Liver (tissue), 9 donors: ENCODE results near the gene CYP2C8. TPM values are rescaled to one million over a fixed set of nuclear protein-coding genes. Genes with fewer than 3 reads are reported as not detected.

Experiments used
- DNase-seq: peaks from one replicate; pipeline ENCODE4 v3.0.0-alpha.2; 2017; ENCODE audit warnings: low spot score
- H3K27ac ChIP-seq, 2 donors: one replicate each; pipeline ENCODE4 v1.7.0; 2013; ENCODE audit warnings: inconsistent platforms in 2 of 2, low read length in 2 of 2, control low read depth in 1 of 2, low read depth in 1 of 2, mild to moderate bottlenecking in 1 of 2
- H3K27me3 ChIP-seq, 4 donors: one replicate each; pipeline versions ENCODE4 v1.6.1 to v1.7.0; 2013; ENCODE audit warnings: low read length in 3 of 4, inconsistent platforms in 1 of 4, mild to moderate bottlenecking in 1 of 4, moderate library complexity in 1 of 4; ENCODE audit not compliant: control insufficient read depth in 4 of 4, insufficient read depth in 4 of 4
- H3K36me3 ChIP-seq, 4 donors: one replicate each; pipeline versions ENCODE4 v1.6.1 to v1.7.0; 2013; ENCODE audit warnings: low read length in 3 of 4, mild to moderate bottlenecking in 3 of 4, low read depth in 1 of 4, moderate library complexity in 1 of 4; ENCODE audit not compliant: control insufficient read depth in 4 of 4, insufficient read depth in 3 of 4
- H3K4me1 ChIP-seq, 4 donors: one replicate each; pipeline versions ENCODE4 v1.6.1 to v1.7.0; 2013; ENCODE audit warnings: low read length in 3 of 4, mild to moderate bottlenecking in 3 of 4, moderate library complexity in 1 of 4; ENCODE audit not compliant: control insufficient read depth in 4 of 4, insufficient read depth in 4 of 4
- H3K4me3 ChIP-seq, 3 donors: one replicate each; pipeline versions ENCODE4 v1.6.1 to v1.7.0; 2013; ENCODE audit warnings: low read length in 3 of 3, control low read depth in 1 of 3, low read depth in 1 of 3, mild to moderate bottlenecking in 1 of 3
- H3K9ac ChIP-seq, 2 donors: one replicate each; pipeline ENCODE4 v1.7.0; 2013; ENCODE audit warnings: low read length in 2 of 2, mild to moderate bottlenecking in 2 of 2, moderate library complexity in 2 of 2, control low read depth in 1 of 2, low read depth in 1 of 2
- H3K9me3 ChIP-seq, 4 donors: one replicate each; pipeline versions ENCODE4 v1.6.1 to v1.7.0; 2013; ENCODE audit warnings: low read length in 3 of 4; ENCODE audit not compliant: control insufficient read depth in 4 of 4
- EGR1 ChIP-seq, 2 donors: IDR thresholded peaks; 2 replicates each; pipeline ENCODE4 v1.6.1; 2016 to 2018; ENCODE audit warnings: antibody characterized with exemption in 2 of 2, low read depth in 2 of 2
- FOXA1 ChIP-seq: IDR thresholded peaks from 2 replicates; pipeline ENCODE4 v1.6.1; 2016; ENCODE audit warnings: antibody characterized with exemption
- FOXA2 ChIP-seq: IDR thresholded peaks from 2 replicates; pipeline ENCODE4 v1.6.1; 2016; ENCODE audit warnings: antibody characterized with exemption
- GABPA ChIP-seq, 2 donors: IDR thresholded peaks in 1 of 2; conservative IDR thresholded peaks in 1 of 2; 2 replicates each; pipeline ENCODE4 v1.6.1; 2016; ENCODE audit warnings: antibody characterized with exemption in 2 of 2, mild to moderate bottlenecking in 1 of 2, moderate library complexity in 1 of 2
- HNF4A ChIP-seq, 2 donors: conservative IDR thresholded peaks; 2 replicates each; pipeline ENCODE4 v1.6.1; 2016; ENCODE audit warnings: antibody characterized with exemption in 2 of 2, mild to moderate bottlenecking in 2 of 2
- HNF4G ChIP-seq: IDR thresholded peaks from 2 replicates; pipeline ENCODE4 v1.6.1; 2016; ENCODE audit warnings: antibody characterized with exemption
- JUND ChIP-seq, 2 donors: IDR thresholded peaks; 2 replicates each; pipeline ENCODE4 v1.6.1; 2016; ENCODE audit warnings: antibody characterized with exemption in 2 of 2
- NR2F2 ChIP-seq: IDR thresholded peaks from 2 replicates; pipeline ENCODE4 v1.6.1; 2016; ENCODE audit warnings: antibody characterized with exemption
- RAD21 ChIP-seq, 2 donors: IDR thresholded peaks; 2 replicates each; pipeline ENCODE4 v1.6.1; 2016; ENCODE audit warnings: antibody characterized with exemption in 2 of 2, mild to moderate bottlenecking in 2 of 2
- RXRA ChIP-seq, 2 donors: IDR thresholded peaks; 2 replicates each; pipeline ENCODE4 v1.6.1; 2017 to 2018; ENCODE audit warnings: antibody characterized with exemption in 2 of 2, mild to moderate bottlenecking in 1 of 2
- SP1 ChIP-seq: IDR thresholded peaks from 2 replicates; pipeline ENCODE4 v1.6.1; 2018; ENCODE audit warnings: antibody characterized with exemption, mild to moderate bottlenecking
- TAF1 ChIP-seq: conservative IDR thresholded peaks from 2 replicates; pipeline ENCODE4 v1.6.1; 2016; ENCODE audit warnings: antibody characterized with exemption, mild to moderate bottlenecking
- YY1 ChIP-seq: IDR thresholded peaks from 2 replicates; pipeline ENCODE4 v1.6.1; 2016; ENCODE audit warnings: antibody characterized with exemption, mild to moderate bottlenecking
- WGBS: extraction: QIAGEN DNeasy Blood & Tissue Kit; methylation state at CpG from one replicate; pipeline ENCODE4 v1.1.7; 2013; 5-methylcytosine and 5-hydroxymethylcytosine counted together
- polyA plus RNA-seq, 2 donors: library from polyadenylated mRNA; stranded (reverse) in 1 of 2; unstranded in 1 of 2; fragments of 200-250 nt in 1 of 2; fragments of >200 nt in 1 of 2; fragmentation: Nextera tagmentation in 1 of 2; extraction: Ambion mirVana in 1 of 2; gene quantifications; one replicate each; pipeline versions ENCODE4 v1.2.1 to v1.2.3, GENCODE V29; 2013 to 2015
- total RNA-seq, 2 donors: library from RNA; depleted of rRNA; stranded (reverse); fragments of >200 nt; gene quantifications; one replicate each; pipeline ENCODE4 v1.2.3, GENCODE V29; 2014
- TF ChIP-seq, protein P1 (sequence below): IDR thresholded peaks from 2 replicates; pipeline ENCODE4 v1.6.1; 2016; ENCODE audit warnings: antibody characterized with exemption, mild to moderate bottlenecking
- TF ChIP-seq, protein P2 (sequence below): IDR thresholded peaks from 2 replicates; pipeline ENCODE4 v1.6.1; 2016; ENCODE audit warnings: antibody characterized with exemption
- TF ChIP-seq, protein P3 (sequence below): fragments of 150-350 bp; IDR thresholded peaks from 2 replicates; pipeline ENCODE4 v1.5.1; 2017; ENCODE audit warnings: improper control_type of control experiment, low read depth, low read length; ENCODE audit not compliant: missing input control
- TF ChIP-seq, protein P4 (sequence below): IDR thresholded peaks from 2 replicates; pipeline ENCODE4 v1.6.1; 2016; ENCODE audit warnings: antibody characterized with exemption
- TF ChIP-seq, protein P5 (sequence below): IDR thresholded peaks from 2 replicates; pipeline ENCODE4 v1.6.1; 2016; ENCODE audit warnings: antibody characterized with exemption
- donor health status: healthy.
- donor health status: healthy.
- donor health status: healthy.
- donor health status: healthy.
- donor health status: healthy.

CYP2C8 gene
- total and polyA plus RNA-seq, 4 donors: 0.33 to 1,126 (median 732) TPM

DNA sequence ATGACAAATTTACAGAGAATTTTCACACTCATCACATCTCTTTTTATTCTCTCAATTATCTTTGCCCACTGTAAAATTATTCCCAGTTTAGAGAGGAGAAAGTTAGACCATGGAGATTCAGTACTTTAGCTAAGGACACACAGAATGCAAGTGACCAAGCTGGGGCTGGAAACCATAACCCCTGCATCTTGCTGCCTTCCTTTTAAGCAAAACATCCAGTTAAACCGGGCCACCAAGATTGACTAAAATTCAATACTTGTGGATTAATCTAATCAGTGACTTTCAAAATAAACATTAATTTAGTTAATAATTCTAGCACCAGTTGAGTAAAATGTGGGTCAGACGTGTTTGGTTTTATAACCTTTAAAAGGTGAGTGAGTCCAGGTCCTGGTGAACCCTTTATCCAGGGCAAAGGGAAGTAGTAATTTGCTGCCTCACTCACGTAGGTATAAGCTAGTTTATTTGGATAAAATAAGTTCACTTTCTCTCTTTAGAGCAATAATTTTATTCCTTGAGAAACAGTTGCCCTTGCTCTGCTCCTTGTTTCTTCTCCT lies 1.9 kb upstream of the CYP2C8 start:
- H3K27me3 ChIP-seq: no peaks in the 10 kb centered on the region
- H3K9me3 ChIP-seq: no peaks in the 10 kb centered on the region
- H3K27ac ChIP-seq: peak overlapping the region; percentile 83 to 84
- TF ChIP-seq SP1 (peak; percentile 67), FOXA2 (peak; percentile 26), HNF4G (peak; percentile 12), GABPA (IDR thresholded peaks at IDR 0.05 in 1 of 2, conservative IDR thresholded peaks at IDR 0.05 in 1 of 2) (peak in 1 of 2 donors; percentile 22), JUND (IDR thresholded peaks at IDR 0.05) (peak in 1 of 2 donors; percentile 55), FOXA1 (peak; percentile 64), RXRA (IDR thresholded peaks at IDR 0.05) (peak; percentile 91 to 94), RAD21 (IDR thresholded peaks at IDR 0.05) (peak; percentile 33 to 37), EGR1 (IDR thresholded peaks at IDR 0.05; ENCODE audit: low read depth in 2 of 2) (no peak), NR2F2 (peak; percentile 27), TAF1 (no peak), HNF4A (conservative IDR thresholded peaks at IDR 0.05) (peak; percentile 73 to 85), YY1 (peak; percentile 83)
- TF ChIP-seq, protein P1, sequence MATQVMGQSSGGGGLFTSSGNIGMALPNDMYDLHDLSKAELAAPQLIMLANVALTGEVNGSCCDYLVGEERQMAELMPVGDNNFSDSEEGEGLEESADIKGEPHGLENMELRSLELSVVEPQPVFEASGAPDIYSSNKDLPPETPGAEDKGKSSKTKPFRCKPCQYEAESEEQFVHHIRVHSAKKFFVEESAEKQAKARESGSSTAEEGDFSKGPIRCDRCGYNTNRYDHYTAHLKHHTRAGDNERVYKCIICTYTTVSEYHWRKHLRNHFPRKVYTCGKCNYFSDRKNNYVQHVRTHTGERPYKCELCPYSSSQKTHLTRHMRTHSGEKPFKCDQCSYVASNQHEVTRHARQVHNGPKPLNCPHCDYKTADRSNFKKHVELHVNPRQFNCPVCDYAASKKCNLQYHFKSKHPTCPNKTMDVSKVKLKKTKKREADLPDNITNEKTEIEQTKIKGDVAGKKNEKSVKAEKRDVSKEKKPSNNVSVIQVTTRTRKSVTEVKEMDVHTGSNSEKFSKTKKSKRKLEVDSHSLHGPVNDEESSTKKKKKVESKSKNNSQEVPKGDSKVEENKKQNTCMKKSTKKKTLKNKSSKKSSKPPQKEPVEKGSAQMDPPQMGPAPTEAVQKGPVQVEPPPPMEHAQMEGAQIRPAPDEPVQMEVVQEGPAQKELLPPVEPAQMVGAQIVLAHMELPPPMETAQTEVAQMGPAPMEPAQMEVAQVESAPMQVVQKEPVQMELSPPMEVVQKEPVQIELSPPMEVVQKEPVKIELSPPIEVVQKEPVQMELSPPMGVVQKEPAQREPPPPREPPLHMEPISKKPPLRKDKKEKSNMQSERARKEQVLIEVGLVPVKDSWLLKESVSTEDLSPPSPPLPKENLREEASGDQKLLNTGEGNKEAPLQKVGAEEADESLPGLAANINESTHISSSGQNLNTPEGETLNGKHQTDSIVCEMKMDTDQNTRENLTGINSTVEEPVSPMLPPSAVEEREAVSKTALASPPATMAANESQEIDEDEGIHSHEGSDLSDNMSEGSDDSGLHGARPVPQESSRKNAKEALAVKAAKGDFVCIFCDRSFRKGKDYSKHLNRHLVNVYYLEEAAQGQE: peak; percentile 68
- TF ChIP-seq, protein P2, sequence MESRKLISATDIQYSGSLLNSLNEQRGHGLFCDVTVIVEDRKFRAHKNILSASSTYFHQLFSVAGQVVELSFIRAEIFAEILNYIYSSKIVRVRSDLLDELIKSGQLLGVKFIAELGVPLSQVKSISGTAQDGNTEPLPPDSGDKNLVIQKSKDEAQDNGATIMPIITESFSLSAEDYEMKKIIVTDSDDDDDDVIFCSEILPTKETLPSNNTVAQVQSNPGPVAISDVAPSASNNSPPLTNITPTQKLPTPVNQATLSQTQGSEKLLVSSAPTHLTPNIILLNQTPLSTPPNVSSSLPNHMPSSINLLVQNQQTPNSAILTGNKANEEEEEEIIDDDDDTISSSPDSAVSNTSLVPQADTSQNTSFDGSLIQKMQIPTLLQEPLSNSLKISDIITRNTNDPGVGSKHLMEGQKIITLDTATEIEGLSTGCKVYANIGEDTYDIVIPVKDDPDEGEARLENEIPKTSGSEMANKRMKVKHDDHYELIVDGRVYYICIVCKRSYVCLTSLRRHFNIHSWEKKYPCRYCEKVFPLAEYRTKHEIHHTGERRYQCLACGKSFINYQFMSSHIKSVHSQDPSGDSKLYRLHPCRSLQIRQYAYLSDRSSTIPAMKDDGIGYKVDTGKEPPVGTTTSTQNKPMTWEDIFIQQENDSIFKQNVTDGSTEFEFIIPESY: peak; percentile 50
- TF ChIP-seq, protein P3, sequence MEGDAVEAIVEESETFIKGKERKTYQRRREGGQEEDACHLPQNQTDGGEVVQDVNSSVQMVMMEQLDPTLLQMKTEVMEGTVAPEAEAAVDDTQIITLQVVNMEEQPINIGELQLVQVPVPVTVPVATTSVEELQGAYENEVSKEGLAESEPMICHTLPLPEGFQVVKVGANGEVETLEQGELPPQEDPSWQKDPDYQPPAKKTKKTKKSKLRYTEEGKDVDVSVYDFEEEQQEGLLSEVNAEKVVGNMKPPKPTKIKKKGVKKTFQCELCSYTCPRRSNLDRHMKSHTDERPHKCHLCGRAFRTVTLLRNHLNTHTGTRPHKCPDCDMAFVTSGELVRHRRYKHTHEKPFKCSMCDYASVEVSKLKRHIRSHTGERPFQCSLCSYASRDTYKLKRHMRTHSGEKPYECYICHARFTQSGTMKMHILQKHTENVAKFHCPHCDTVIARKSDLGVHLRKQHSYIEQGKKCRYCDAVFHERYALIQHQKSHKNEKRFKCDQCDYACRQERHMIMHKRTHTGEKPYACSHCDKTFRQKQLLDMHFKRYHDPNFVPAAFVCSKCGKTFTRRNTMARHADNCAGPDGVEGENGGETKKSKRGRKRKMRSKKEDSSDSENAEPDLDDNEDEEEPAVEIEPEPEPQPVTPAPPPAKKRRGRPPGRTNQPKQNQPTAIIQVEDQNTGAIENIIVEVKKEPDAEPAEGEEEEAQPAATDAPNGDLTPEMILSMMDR: no peak
- TF ChIP-seq, protein P4, sequence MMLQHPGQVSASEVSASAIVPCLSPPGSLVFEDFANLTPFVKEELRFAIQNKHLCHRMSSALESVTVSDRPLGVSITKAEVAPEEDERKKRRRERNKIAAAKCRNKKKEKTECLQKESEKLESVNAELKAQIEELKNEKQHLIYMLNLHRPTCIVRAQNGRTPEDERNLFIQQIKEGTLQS: no peak
- TF ChIP-seq, protein P5, sequence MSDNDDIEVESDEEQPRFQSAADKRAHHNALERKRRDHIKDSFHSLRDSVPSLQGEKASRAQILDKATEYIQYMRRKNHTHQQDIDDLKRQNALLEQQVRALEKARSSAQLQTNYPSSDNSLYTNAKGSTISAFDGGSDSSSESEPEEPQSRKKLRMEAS: peak; percentile 31
- no peak for DNase-seq
- peak overlapping the region; percentile 6 to 59 (median 54) for H3K4me3 ChIP-seq
- peak overlapping the region; percentile 71 to 90 for H3K9ac ChIP-seq
- peaks cover 0 to 22% (median 15%) of the 10 kb centered on the region in 4 donors for H3K4me1 ChIP-seq
- WGBS: 25% methylated on average over 3 of the region's 3 CpGs
- H3K36me3 ChIP-seq: peaks cover 0 to 4% (median under 1%) of the 10 kb centered on the region in 4 donors
